HG02973 (cell line): ENCODE results near the gene SLC7A10.
A peak's percentile ranks its signal among the peaks of the same experiment; 100 is the strongest.
"Not testable (repeated sequence)": the region's sequence is repeated elsewhere in the genome, so short reads cannot be mapped to it uniquely, and the experiment has no call there.

ENCODE experiments used
- ATAC-seq: cut with Tn5 transposase; IDR thresholded peaks from one replicate; pipeline ENCODE4 v1.9.1; 2021; ENCODE audit warnings: moderate library complexity; ENCODE audit not compliant: unreplicated experiment

SLC7A10 gene

GRCh38 chr19:33186431-33187182 is 39.0 kb downstream of the SLC7A10 start:
- ATAC-seq, result no peak

- peak; percentile 17 for ATAC-seq
These were observed 48.2 kb downstream of the SLC7A10 start for GRCh38 chr19:33177417-33177979.

- ATAC-seq, result peak; percentile 82
These were observed 48.8 kb downstream of the SLC7A10 start for GRCh38 chr19:33176670-33177416.

- no peak for ATAC-seq
These were observed 49.6 kb downstream of the SLC7A10 start for GRCh38 chr19:33175886-33176669.

GRCh38 chr19:33175156-33175782 is 50.4 kb downstream of the SLC7A10 start:
- ATAC-seq, result no peak

- no peak for ATAC-seq
These were observed 51.5 kb downstream of the SLC7A10 start for GRCh38 chr19:33174186-33174585.

GRCh38 chr19:33171916-33172359 is 53.7 kb downstream of the SLC7A10 start:
- ATAC-seq, result no peak

- ATAC-seq, result no peak
These were observed 54.3 kb downstream of the SLC7A10 start for GRCh38 chr19:33171222-33171795.

- no peak for ATAC-seq
These were observed 57.1 kb downstream of the SLC7A10 start for GRCh38 chr19:33168528-33168927.

- ATAC-seq, result no peak
These were observed 58.2 kb downstream of the SLC7A10 start for GRCh38 chr19:33167438-33167837.

- ATAC-seq, result not testable (repeated sequence)
These were observed 59.6 kb downstream of the SLC7A10 start for GRCh38 chr19:33166037-33166436.

- ATAC-seq, result no peak
These were observed 62.2 kb downstream of the SLC7A10 start for GRCh38 chr19:33163481-33163880.

- no peak for ATAC-seq
These were observed 64.4 kb downstream of the SLC7A10 start for GRCh38 chr19:33161201-33161600.

- no peak for ATAC-seq
These were observed 65.8 kb downstream of the SLC7A10 start for GRCh38 chr19:33159893-33160292.

- ATAC-seq, result no peak
These were observed 66.5 kb downstream of the SLC7A10 start for GRCh38 chr19:33159149-33159548.
